ENCODE data around the gene CDC14B.

DNA sequence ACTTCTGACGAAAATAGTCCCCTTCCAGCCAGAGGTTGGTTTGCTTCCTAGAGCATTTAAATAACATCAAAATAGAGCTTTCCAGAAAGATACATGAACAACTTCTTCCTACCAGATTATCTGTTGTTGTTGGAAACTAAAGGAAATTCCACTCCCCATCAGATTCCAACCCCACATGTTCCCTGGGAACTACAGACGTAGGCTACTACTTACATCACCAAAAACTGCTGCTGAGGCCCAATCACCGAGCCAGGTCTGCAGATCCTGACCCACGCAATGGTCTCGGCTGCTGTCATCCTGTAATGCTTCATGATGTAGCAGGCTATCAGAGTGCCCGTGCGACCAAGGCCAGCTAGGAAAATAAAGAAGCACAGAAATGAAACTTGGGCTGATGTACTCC is 96.3 kb downstream of the CDC14B start:
- no peak for TF ChIP-seq EP300 (conservative IDR thresholded peaks at IDR 0.05; ENCODE audit: poor library complexity, severe bottlenecking)
- TF ChIP-seq, protein P1, sequence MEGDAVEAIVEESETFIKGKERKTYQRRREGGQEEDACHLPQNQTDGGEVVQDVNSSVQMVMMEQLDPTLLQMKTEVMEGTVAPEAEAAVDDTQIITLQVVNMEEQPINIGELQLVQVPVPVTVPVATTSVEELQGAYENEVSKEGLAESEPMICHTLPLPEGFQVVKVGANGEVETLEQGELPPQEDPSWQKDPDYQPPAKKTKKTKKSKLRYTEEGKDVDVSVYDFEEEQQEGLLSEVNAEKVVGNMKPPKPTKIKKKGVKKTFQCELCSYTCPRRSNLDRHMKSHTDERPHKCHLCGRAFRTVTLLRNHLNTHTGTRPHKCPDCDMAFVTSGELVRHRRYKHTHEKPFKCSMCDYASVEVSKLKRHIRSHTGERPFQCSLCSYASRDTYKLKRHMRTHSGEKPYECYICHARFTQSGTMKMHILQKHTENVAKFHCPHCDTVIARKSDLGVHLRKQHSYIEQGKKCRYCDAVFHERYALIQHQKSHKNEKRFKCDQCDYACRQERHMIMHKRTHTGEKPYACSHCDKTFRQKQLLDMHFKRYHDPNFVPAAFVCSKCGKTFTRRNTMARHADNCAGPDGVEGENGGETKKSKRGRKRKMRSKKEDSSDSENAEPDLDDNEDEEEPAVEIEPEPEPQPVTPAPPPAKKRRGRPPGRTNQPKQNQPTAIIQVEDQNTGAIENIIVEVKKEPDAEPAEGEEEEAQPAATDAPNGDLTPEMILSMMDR (IDR thresholded peaks at IDR 0.05; ENCODE audit: poor library complexity, severe bottlenecking): no peak
- TF ChIP-seq, protein P2, sequence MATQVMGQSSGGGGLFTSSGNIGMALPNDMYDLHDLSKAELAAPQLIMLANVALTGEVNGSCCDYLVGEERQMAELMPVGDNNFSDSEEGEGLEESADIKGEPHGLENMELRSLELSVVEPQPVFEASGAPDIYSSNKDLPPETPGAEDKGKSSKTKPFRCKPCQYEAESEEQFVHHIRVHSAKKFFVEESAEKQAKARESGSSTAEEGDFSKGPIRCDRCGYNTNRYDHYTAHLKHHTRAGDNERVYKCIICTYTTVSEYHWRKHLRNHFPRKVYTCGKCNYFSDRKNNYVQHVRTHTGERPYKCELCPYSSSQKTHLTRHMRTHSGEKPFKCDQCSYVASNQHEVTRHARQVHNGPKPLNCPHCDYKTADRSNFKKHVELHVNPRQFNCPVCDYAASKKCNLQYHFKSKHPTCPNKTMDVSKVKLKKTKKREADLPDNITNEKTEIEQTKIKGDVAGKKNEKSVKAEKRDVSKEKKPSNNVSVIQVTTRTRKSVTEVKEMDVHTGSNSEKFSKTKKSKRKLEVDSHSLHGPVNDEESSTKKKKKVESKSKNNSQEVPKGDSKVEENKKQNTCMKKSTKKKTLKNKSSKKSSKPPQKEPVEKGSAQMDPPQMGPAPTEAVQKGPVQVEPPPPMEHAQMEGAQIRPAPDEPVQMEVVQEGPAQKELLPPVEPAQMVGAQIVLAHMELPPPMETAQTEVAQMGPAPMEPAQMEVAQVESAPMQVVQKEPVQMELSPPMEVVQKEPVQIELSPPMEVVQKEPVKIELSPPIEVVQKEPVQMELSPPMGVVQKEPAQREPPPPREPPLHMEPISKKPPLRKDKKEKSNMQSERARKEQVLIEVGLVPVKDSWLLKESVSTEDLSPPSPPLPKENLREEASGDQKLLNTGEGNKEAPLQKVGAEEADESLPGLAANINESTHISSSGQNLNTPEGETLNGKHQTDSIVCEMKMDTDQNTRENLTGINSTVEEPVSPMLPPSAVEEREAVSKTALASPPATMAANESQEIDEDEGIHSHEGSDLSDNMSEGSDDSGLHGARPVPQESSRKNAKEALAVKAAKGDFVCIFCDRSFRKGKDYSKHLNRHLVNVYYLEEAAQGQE (IDR thresholded peaks at IDR 0.05; ENCODE audit: borderline replicate concordance): no peak
- no peak for TF ChIP-seq SMC3 (conservative IDR thresholded peaks at IDR 0.05; ENCODE audit: poor library complexity)
- no peak for TF ChIP-seq EZH2 (IDR thresholded peaks at IDR 0.05; ENCODE audit: borderline replicate concordance, insufficient read depth, low read length, poor library complexity, severe bottlenecking)
- TF ChIP-seq TAF1 (IDR thresholded peaks at IDR 0.05; ENCODE audit: low read depth): no peak
- TF ChIP-seq MXI1 (conservative IDR thresholded peaks at IDR 0.05; ENCODE audit: poor library complexity, severe bottlenecking): no peak
- TF ChIP-seq RAD21 (conservative IDR thresholded peaks at IDR 0.05): no peak

Data from neural cell (in vitro differentiated cells).